Mesodermal cell (in vitro differentiated cells): ENCODE data around the gene CTSO.

ENCODE experiments used
- H3K27ac ChIP-seq: 2 replicates; pipeline ENCODE4 v1.7.0; 2013; ENCODE audit warnings: mild to moderate bottlenecking, low read depth, low read length, moderate library complexity; ENCODE audit not compliant: severe bottlenecking
- H3K36me3 ChIP-seq: 2 replicates; pipeline ENCODE4 v1.7.1; 2013; ENCODE audit warnings: mild to moderate bottlenecking, low read length, moderate library complexity; ENCODE audit not compliant: control insufficient read depth, insufficient read depth
- H3K4me1 ChIP-seq: one replicate; pipeline ENCODE4 v1.7.1; 2013; ENCODE audit warnings: mild to moderate bottlenecking, low read length; ENCODE audit not compliant: insufficient read depth, control insufficient read depth, poor library complexity, severe bottlenecking
- H3K4me3 ChIP-seq: 2 replicates; pipeline ENCODE4 v1.7.0; 2013; ENCODE audit warnings: low read length, control low read depth, mild to moderate bottlenecking; ENCODE audit not compliant: insufficient read depth, poor library complexity, severe bottlenecking; ENCODE audit errors: extremely low read depth
- H3K9me3 ChIP-seq: 2 replicates; pipeline ENCODE4 v1.7.1; 2013; ENCODE audit warnings: mild to moderate bottlenecking, low read length, moderate library complexity; ENCODE audit not compliant: control insufficient read depth
- WGBS, 2 experiments: methylation state at CpG; one replicate each; pipeline ENCODE4 v1.1.5; 2013; ENCODE audit warnings: missing lambda C conversion rate in 2 of 2; ENCODE audit not compliant: insufficient coverage in 2 of 2; 5-methylcytosine and 5-hydroxymethylcytosine counted together

Gene CTSO

GRCh38 chr4:155973639-155974475 lies 20.2 kb upstream of the CTSO start:
- H3K9me3 ChIP-seq: peaks cover 3% of the 10 kb centered on the region
- WGBS, 2 experiments: 17% methylated on average over 1 of the region's 8 CpGs; no CpG with 5 or more reads in 1 of the 2 experiments
- peak overlapping the region; percentile 66 for H3K27ac ChIP-seq
- H3K36me3 ChIP-seq: no peaks in the 10 kb centered on the region
- H3K4me3 ChIP-seq: no peak overlapping the region
- H3K4me1 ChIP-seq: peaks cover 22% of the 10 kb centered on the region

GRCh38 chr4:155972098-155972497 lies 18.4 kb upstream of the CTSO start:
- H3K27ac ChIP-seq: no peak overlapping the region
- 40 to 55% methylated on average over 1 to 4 of the region's 4 CpGs for WGBS, 2 experiments
- H3K4me3 ChIP-seq: no peak overlapping the region
- H3K9me3 ChIP-seq: peaks cover 3% of the 10 kb centered on the region
- no peaks in the 10 kb centered on the region for H3K36me3 ChIP-seq
- peaks cover 22% of the 10 kb centered on the region for H3K4me1 ChIP-seq

DNA sequence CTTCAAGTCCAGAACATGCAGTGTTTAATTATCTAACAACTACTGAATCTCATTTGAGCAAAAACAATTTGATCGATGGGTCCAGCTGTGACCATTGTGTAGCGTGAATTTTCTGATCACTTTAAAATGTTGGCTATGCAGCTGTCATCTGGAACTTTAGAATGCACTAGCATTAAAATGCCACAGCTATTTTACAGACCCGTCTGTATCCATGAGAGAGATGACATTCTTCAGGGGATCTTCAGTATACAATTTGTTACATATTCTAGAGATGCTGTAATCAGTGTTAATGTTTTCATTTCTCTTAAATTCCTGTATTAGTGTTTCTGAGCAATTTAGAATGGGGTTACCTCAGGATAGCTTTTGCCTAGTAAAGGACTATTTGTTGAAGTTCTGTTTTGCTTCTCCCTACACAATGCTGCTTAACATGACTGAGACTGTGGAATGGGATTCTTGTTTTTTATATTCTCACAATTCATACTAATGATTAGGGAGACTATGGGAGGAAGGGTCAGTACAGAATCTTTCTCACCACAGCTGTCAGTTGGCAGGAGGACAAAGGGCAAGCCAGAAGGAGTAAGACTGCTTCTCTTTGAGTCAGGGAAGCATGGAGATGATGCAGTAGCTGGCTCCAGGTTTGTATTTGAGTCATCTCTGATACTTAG lies 13.2 kb upstream of the CTSO start:
- Histone ChIP-seq H3K36me3 (no peaks in the 10 kb centered on the region), H3K4me3 (no peak overlapping the region), H3K9me3 (no peaks in the 10 kb centered on the region), H3K4me1 (no peaks in the 10 kb centered on the region), H3K27ac (no peak overlapping the region)
- 80 to 100% methylated on average over 2 of the region's 3 CpGs for WGBS, 2 experiments

GRCh38 chr4:155966171-155966570 lies 12.5 kb upstream of the CTSO start:
- no peak overlapping the region for H3K4me3 ChIP-seq
- 100% methylated on average over 1 of the region's 2 CpGs; no CpG with 5 or more reads in 1 of the 2 experiments for WGBS, 2 experiments
- no peaks in the 10 kb centered on the region for H3K4me1 ChIP-seq
- H3K27ac ChIP-seq: no peak overlapping the region
- H3K36me3 ChIP-seq: no peaks in the 10 kb centered on the region
- no peaks in the 10 kb centered on the region for H3K9me3 ChIP-seq

DNA sequence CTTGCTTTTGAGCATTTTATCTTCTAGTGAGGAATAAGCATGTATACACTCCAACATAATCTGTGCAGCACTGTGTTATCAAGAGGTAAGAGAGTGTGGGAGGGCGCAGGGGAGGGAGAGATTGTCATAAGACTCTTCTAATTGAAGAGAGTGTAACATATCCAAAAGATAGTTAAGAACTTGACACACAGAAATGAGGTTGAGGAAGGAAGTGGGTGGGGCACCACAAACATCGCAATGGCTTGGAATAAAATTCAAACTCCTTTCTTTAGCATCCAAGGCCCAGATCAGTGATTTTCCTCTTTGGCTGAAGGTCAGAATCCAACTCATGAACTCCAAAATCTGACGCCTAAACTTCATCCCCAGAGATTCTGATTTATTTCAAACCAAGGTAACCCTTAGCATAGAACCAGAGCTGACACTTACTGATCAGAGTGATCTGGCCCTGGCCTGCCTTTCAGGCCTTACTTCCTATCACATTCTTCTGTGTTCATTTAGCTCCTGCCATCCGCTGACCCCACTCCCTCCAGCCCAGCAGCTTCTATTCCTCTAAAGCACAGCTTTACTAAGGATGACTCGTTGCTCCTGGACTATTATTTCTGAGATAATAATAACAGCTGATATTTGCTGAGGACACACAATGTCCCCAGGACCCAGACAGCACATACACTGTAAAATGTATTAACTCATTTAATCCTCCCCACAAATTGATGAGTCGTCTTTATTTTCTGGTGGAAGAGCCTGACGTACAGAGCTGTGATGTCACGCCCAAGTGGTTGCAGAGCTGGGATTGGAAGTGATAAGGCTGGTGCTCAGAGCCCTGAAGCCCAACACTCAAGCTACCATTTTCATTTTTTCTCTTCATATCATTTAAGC lies 10.6 kb upstream of the CTSO start:
- H3K9me3 ChIP-seq: no peaks in the 10 kb centered on the region
- no peak overlapping the region for H3K27ac ChIP-seq
- no peak overlapping the region for H3K4me3 ChIP-seq
- WGBS, 2 experiments: 92 to 100% methylated on average over 2 to 5 of the region's 8 CpGs
- H3K4me1 ChIP-seq: no peaks in the 10 kb centered on the region
- H3K36me3 ChIP-seq: no peaks in the 10 kb centered on the region

GRCh38 chr4:155962767-155963166 lies 9.1 kb upstream of the CTSO start:
- Histone ChIP-seq H3K4me3 (no peak overlapping the region), H3K27ac (no peak overlapping the region), H3K9me3 (no peaks in the 10 kb centered on the region), H3K4me1 (no peaks in the 10 kb centered on the region), H3K36me3 (no peaks in the 10 kb centered on the region)
- no CpG with 5 or more reads among the region's 2 CpGs for WGBS, 2 experiments

GRCh38 chr4:155961575-155961974 lies 7.9 kb upstream of the CTSO start:
- Histone ChIP-seq H3K4me3 (no peak overlapping the region), H3K4me1 (no peaks in the 10 kb centered on the region), H3K9me3 (no peaks in the 10 kb centered on the region), H3K36me3 (no peaks in the 10 kb centered on the region), H3K27ac (no peak overlapping the region)
- WGBS, 2 experiments: 93% methylated on average over 3 of the region's 4 CpGs; no CpG with 5 or more reads in 1 of the 2 experiments

GRCh38 chr4:155960522-155960921 lies 6.9 kb upstream of the CTSO start:
- Histone ChIP-seq H3K36me3 (no peaks in the 10 kb centered on the region), H3K9me3 (no peaks in the 10 kb centered on the region), H3K4me1 (no peaks in the 10 kb centered on the region), H3K4me3 (no peak overlapping the region), H3K27ac (no peak overlapping the region)
- whole genome bisulfite sequencing, 2 experiments: 87 to 90% methylated on average over 4 to 5 of the region's 5 CpGs

DNA sequence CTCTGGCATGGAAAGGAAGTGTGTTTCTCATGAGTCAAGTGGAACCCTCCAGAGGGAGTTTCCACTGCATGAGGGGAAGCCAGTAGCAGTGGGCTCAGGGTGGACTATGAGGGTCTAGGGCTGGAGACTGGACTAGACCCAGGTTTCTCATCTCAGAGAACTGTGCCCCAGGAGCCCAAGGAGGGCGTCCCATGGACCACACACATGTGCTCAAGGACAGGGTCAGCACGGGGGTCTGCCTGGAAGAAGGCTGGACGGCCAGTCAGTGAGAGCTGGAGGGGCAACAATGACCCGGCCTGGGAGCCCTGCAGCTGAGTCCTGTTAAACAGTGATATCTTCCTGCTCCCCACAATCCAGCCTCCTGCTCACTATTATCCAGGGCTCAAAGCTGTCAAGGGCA lies 5.8 kb upstream of the CTSO start:
- Histone ChIP-seq H3K9me3 (no peaks in the 10 kb centered on the region), H3K4me3 (no peak overlapping the region), H3K36me3 (no peaks in the 10 kb centered on the region), H3K27ac (no peak overlapping the region), H3K4me1 (no peaks in the 10 kb centered on the region)
- WGBS, 2 experiments: 90 to 100% methylated on average over 1 to 3 of the region's 4 CpGs

DNA sequence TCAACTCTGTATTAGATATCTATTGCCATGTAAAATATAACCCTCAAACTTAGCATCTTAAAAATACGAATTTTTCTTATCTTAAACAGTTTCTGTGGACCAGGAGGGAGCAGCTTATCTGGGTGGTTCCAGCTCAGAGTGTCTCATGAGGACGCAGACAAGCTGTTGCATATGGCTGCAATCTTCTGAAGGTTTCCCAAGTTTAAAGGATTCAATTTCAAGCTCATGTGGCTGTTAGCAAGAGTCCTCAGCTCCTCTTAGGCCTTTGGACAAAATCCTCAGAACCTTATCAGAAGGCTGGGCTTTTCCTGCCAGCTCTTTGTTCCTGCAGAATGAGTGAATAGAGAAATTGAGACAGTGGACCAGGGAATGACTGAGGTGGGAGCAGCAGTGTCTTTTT lies 2.8 kb upstream of the CTSO start:
- H3K27ac ChIP-seq: no peak overlapping the region
- H3K4me1 ChIP-seq: no peaks in the 10 kb centered on the region
- no peak overlapping the region for H3K4me3 ChIP-seq
- H3K9me3 ChIP-seq: no peaks in the 10 kb centered on the region
- WGBS, 2 experiments: 86 to 92% methylated on average over 1 to 2 of the region's 2 CpGs
- no peaks in the 10 kb centered on the region for H3K36me3 ChIP-seq
